Stimulated activated CD4-positive, alpha-beta T cell treated with anti-CD3 and anti-CD28 coated beads, Interleukin-15, amount 100 ng/mL, for 48 hours (primary cell): ENCODE data around the gene CHMP1B.

Source experiments
- DNase-seq, 2 donors: peaks; one replicate each; pipeline ENCODE4 v3.0.0-alpha.2; 2020; ENCODE audit warnings: low read depth in 2 of 2

Gene CHMP1B

GRCh38 chr18:11902522-11903292, 51.5 kb downstream of the CHMP1B start:
- DNase-seq = no peak
